SK-N-SH (cell line): Measurements from ENCODE around the gene SYNPR. TPM values are rescaled to one million over a fixed set of nuclear protein-coding genes. Genes with fewer than 3 reads are reported as not detected.

ENCODE experiments used
- CTCF ChIA-PET: fragments of 300-600, 350-600 bp; formaldehyde crosslinking; extraction: SDS; loops from one replicate; lab custom pipeline; 2021; lab: Yijun Ruan, JAX
- POLR2A ChIA-PET: fragments of 350-600 bp; sonication (Branson Sonifier 250); formaldehyde crosslinking; extraction: SDS; loops from one replicate; lab custom pipeline; 2020; ENCODE audit warnings: antibody characterized with exemption, inconsistent platforms; lab: Yijun Ruan, JAX
- DNase-seq: peaks from one replicate; pipeline ENCODE4 v3.0.0; 2012
- H2AFZ ChIP-seq: fragments of 200-600 bp; sonication (generic); 2 replicates; pipeline ENCODE4 v1.8.1; 2016; ENCODE audit warnings: antibody characterized with exemption, mild to moderate bottlenecking, low read depth
- H3F3A ChIP-seq: fragments of 200-600 bp; sonication (generic); replicated peaks from 2 replicates; pipeline ENCODE3; 2016; ENCODE audit warnings: antibody characterized with exemption, mild to moderate bottlenecking; ENCODE audit not compliant: insufficient read depth
- H3K27ac ChIP-seq, 2 experiments: fragments of 200-500 bp in 1 of 2; fragments of 200-600 bp in 1 of 2; sonication (Bioruptor generic) in 1 of 2; sonication (generic), shearing (Covaris generic) in 1 of 2; 2 replicates each; pipeline versions ENCODE4 v1.5.1 to v1.6.1; 2014 to 2016; ENCODE audit warnings: low read depth in 2 of 2, inconsistent platforms in 1 of 2, low read length in 1 of 2, mild to moderate bottlenecking in 1 of 2, mixed read lengths in 1 of 2
- H3K27me3 ChIP-seq: fragments of 200-600 bp; sonication (generic), shearing (Covaris generic); 2 replicates; pipeline ENCODE4 v1.6.1; 2016; ENCODE audit warnings: mixed run types; ENCODE audit not compliant: insufficient read depth
- H3K36me3 ChIP-seq, 2 experiments: fragments of 200-500 bp in 1 of 2; fragments of 200-600 bp in 1 of 2; sonication (Bioruptor generic) in 1 of 2; sonication (generic) in 1 of 2; replicated peaks in 1 of 2; 2 replicates each; pipeline versions ENCODE3 to v1.5.1; 2014 to 2016; ENCODE audit warnings: low read length in 1 of 2, mild to moderate bottlenecking in 1 of 2; ENCODE audit not compliant: insufficient read depth in 2 of 2, control insufficient read depth in 1 of 2
- H3K4me1 ChIP-seq, 2 experiments: fragments of 200-500 bp in 1 of 2; fragments of 200-600 bp in 1 of 2; sonication (Bioruptor generic) in 1 of 2; sonication (generic), shearing (Covaris generic) in 1 of 2; 2 replicates each; pipeline versions ENCODE4 v1.5.1 to v1.6.1; 2014 to 2016; ENCODE audit warnings: low read depth in 1 of 2, low read length in 1 of 2, mixed run types in 1 of 2; ENCODE audit not compliant: insufficient read depth in 2 of 2, control insufficient read depth in 1 of 2
- H3K4me2 ChIP-seq: fragments of 200-600 bp; sonication (generic), shearing (Covaris generic); 2 replicates; pipeline ENCODE4 v1.6.1; 2017; ENCODE audit warnings: mixed run types
- H3K4me3 ChIP-seq, 2 experiments: fragments of 200-500 bp in 1 of 2; fragments of 200-600 bp in 1 of 2; sonication (Bioruptor generic) in 1 of 2; sonication (generic), shearing (Covaris generic) in 1 of 2; 2 replicates each; pipeline versions ENCODE4 v1.5.1 to v1.8.1; 2014 to 2016; ENCODE audit warnings: low read depth in 2 of 2, inconsistent platforms in 1 of 2, low read length in 1 of 2, mild to moderate bottlenecking in 1 of 2, mixed read lengths in 1 of 2, moderate library complexity in 1 of 2
- H3K79me2 ChIP-seq: fragments of 200-600 bp; sonication (generic); 2 replicates; pipeline ENCODE4 v1.8.1; 2017; ENCODE audit warnings: mild to moderate bottlenecking; ENCODE audit not compliant: insufficient read depth
- H3K9ac ChIP-seq: fragments of 200-600 bp; sonication (generic); 2 replicates; pipeline ENCODE4 v1.6.1; 2017; ENCODE audit warnings: mixed run types
- H3K9me2 ChIP-seq: fragments of 200-600 bp; sonication (generic); 2 replicates; pipeline ENCODE4 v1.6.1; 2017; ENCODE audit warnings: mixed run types
- H3K9me3 ChIP-seq: fragments of 200-600 bp; sonication (generic); 2 replicates; pipeline ENCODE4 v1.6.1; 2017; ENCODE audit warnings: mixed run types, mild to moderate bottlenecking, moderate library complexity
- H4K20me1 ChIP-seq: fragments of 200-600 bp; sonication (generic); 2 replicates; pipeline ENCODE4 v1.6.1; 2017; ENCODE audit warnings: mild to moderate bottlenecking, mixed run types; ENCODE audit not compliant: insufficient read depth
- ELF1 ChIP-seq: IDR thresholded peaks from 2 replicates; pipeline ENCODE4 v1.4.0; 2012
- FOSL2 ChIP-seq: IDR thresholded peaks from 2 replicates; pipeline ENCODE4 v1.4.0; 2012; ENCODE audit warnings: low read depth, mild to moderate bottlenecking, moderate library complexity, borderline replicate concordance
- FOXJ3 ChIP-seq: sonication (generic); formaldehyde crosslinking; IDR thresholded peaks from 2 replicates; pipeline ENCODE4 v1.5.1; 2020; ENCODE audit warnings: mild to moderate bottlenecking, missing genetic modification reagents
- FOXM1 ChIP-seq: IDR thresholded peaks from 2 replicates; pipeline ENCODE4 v1.4.0; 2012; ENCODE audit warnings: low read depth, mild to moderate bottlenecking
- GABPA ChIP-seq: IDR thresholded peaks from 2 replicates; pipeline ENCODE4 v1.4.0; 2012; ENCODE audit warnings: low read depth, mild to moderate bottlenecking
- GATA2 ChIP-seq: sonication (generic); formaldehyde crosslinking; IDR thresholded peaks from 2 replicates; pipeline ENCODE4 v1.5.0; 2020; ENCODE audit warnings: mild to moderate bottlenecking, missing genetic modification reagents
- JUND ChIP-seq: IDR thresholded peaks from 2 replicates; pipeline ENCODE4 v1.4.0; 2012
- POLR2AphosphoS5 ChIP-seq: IDR thresholded peaks from 2 replicates; pipeline ENCODE4 v1.6.1; 2012; ENCODE audit warnings: low read depth, low read length
- RAD21 ChIP-seq: IDR thresholded peaks from 2 replicates; pipeline ENCODE4 v1.6.1; 2012; ENCODE audit warnings: mild to moderate bottlenecking, low read length
- RFX5 ChIP-seq: IDR thresholded peaks from 2 replicates; pipeline ENCODE4 v1.6.1; 2012; ENCODE audit warnings: mild to moderate bottlenecking, improper control_type of control experiment, low read length
- SIN3A ChIP-seq: IDR thresholded peaks from 2 replicates; pipeline ENCODE4 v1.6.1; 2012; ENCODE audit warnings: low read depth, mild to moderate bottlenecking, low read length, moderate library complexity, borderline replicate concordance
- TCF12 ChIP-seq: IDR thresholded peaks from 2 replicates; pipeline ENCODE4 v1.4.0; 2012
- YY1 ChIP-seq: IDR thresholded peaks from 2 replicates; pipeline ENCODE4 v1.4.0; 2012; ENCODE audit warnings: low read depth, mild to moderate bottlenecking
- WGBS: methylation state at CpG from one replicate; pipeline ENCODE4 v1.1.6; 2017; ENCODE audit warnings: low lambda C conversion rate; 5-methylcytosine and 5-hydroxymethylcytosine counted together
- polyA plus RNA-seq, 3 experiments: library from polyadenylated mRNA; depleted of rRNA; stranded (reverse); fragments of >200 nt; gene quantifications; 2 replicates each; pipeline ENCODE4 v1.2.3, GENCODE V29; 2012
- TF ChIP-seq, protein P1 (sequence below): IDR thresholded peaks from 2 replicates; pipeline ENCODE4; 2012
- TF ChIP-seq, protein P2 (sequence below): IDR thresholded peaks from 2 replicates; pipeline ENCODE4 v1.4.0; 2012; ENCODE audit warnings: low read depth, borderline replicate concordance
- TF ChIP-seq, protein P3 (sequence below): IDR thresholded peaks from 2 replicates; pipeline ENCODE4 v1.6.1; 2012; ENCODE audit warnings: mild to moderate bottlenecking, low read depth, low read length, moderate library complexity

The SYNPR gene
- polyA plus RNA-seq, 1 of the 3 experiments (the other 2 are of a cell fraction): not detected

DNA sequence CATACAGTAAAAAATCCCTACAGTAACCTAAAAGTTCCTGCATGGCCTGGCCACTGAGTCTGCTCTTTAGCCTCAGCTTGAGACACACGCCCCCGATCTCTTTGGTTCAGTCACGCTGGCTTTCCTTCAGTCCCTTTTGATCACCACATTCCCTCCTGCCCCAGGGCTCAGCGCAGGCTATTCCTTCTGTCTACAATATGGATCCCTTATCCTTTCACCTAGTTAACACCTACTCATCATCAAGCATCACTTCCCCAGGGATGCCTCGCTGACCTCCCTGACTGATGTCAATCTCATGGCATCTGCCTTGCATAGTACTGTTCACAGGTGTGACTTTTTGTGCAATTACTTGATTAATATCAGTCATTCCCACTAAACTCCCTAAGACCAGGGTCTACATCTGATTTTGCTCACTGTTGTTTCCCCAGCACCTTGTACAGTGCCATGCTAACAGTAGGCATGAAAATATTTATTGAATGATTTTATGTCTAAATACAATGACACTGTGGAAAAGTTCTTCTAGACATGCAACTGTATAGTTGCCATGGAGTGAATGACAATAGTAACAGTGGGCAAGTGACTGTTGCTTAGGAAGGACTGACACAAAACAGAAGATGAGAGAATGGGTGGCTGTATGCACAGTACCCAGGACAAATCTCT is 374.1 kb downstream of the SYNPR start, which contains the start of gene SNTN:
Gene SNTN, plus strand, starts transcription at position 610 of the 660 bp plus-strand sequence. Its CDS starts 13 bp downstream, at position 623.
- no peaks in the 10 kb centered on the region for H3K9me2 ChIP-seq
- H3K4me1 ChIP-seq: no peaks in the 10 kb centered on the region; a peak in 1 of 4 replicates
- H3F3A ChIP-seq: no peaks in the 10 kb centered on the region
- no peaks in the 10 kb centered on the region for H3K27me3 ChIP-seq
- no peaks in the 10 kb centered on the region for H4K20me1 ChIP-seq
- TF ChIP-seq FOSL2: no peak
- no peak for TF ChIP-seq POLR2AphosphoS5
- TF ChIP-seq RAD21: no peak
- TF ChIP-seq RFX5: no peak
- TF ChIP-seq FOXJ3 (CRISPR knock-in tag): no peak
- no peak for TF ChIP-seq GATA2 (CRISPR knock-in tag)
- TF ChIP-seq TCF12: no peak
- no peak for TF ChIP-seq JUND
- TF ChIP-seq GABPA: no peak
- TF ChIP-seq, protein P1, sequence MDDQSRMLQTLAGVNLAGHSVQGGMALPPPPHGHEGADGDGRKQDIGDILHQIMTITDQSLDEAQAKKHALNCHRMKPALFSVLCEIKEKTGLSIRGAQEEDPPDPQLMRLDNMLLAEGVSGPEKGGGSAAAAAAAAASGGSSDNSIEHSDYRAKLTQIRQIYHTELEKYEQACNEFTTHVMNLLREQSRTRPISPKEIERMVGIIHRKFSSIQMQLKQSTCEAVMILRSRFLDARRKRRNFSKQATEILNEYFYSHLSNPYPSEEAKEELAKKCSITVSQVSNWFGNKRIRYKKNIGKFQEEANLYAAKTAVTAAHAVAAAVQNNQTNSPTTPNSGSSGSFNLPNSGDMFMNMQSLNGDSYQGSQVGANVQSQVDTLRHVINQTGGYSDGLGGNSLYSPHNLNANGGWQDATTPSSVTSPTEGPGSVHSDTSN: no peak
- TF ChIP-seq, protein P2, sequence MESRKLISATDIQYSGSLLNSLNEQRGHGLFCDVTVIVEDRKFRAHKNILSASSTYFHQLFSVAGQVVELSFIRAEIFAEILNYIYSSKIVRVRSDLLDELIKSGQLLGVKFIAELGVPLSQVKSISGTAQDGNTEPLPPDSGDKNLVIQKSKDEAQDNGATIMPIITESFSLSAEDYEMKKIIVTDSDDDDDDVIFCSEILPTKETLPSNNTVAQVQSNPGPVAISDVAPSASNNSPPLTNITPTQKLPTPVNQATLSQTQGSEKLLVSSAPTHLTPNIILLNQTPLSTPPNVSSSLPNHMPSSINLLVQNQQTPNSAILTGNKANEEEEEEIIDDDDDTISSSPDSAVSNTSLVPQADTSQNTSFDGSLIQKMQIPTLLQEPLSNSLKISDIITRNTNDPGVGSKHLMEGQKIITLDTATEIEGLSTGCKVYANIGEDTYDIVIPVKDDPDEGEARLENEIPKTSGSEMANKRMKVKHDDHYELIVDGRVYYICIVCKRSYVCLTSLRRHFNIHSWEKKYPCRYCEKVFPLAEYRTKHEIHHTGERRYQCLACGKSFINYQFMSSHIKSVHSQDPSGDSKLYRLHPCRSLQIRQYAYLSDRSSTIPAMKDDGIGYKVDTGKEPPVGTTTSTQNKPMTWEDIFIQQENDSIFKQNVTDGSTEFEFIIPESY: no peak
- TF ChIP-seq, all 33 proteins: peak for 0
- Histone ChIP-seq H3K36me3 (no peaks in the 10 kb centered on the region), H3K4me3 (no peak within 1 kb of the TSS), H3K27ac (no peak within 1 kb of the TSS), H3K9me3 (no peaks in the 10 kb centered on the region), H3K9ac (no peak within 1 kb of the TSS), H3K4me2 (no peak within 1 kb of the TSS), H3K79me2 (no peaks in the 10 kb centered on the region), H2AFZ (no peak within 1 kb of the TSS)
- no peak for DNase-seq
- CTCF ChIA-PET: interaction anchor here (1.4 kb wide), 1 partner anchor 167 kb away, joined by 3 read pairs; the partner anchor contains the start of gene C3orf49
- WGBS: 74% methylated on average over 5 of the region's 5 CpGs
- POLR2A ChIA-PET: no interaction called here

DNA sequence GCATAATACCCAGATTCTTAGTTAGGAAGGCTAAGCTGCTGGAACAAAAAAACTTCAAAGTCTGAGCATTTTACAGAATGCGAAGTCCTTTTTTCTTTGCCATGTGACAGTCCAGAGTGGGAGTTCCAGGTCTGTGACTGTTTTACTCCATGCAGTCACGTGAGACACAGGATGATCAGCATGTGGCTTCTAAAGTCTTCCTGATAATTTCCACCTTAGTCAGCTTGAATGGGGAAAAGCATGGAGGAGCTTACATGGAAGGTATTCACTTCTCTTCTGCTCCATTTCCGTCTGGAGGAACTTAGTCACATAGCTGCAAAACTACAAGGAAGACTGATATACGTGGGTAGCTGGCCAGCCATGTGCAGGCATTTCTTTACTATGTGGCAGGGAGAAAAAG is 376.1 kb downstream of the SYNPR start:
- H3K9me3 ChIP-seq: no peaks in the 10 kb centered on the region
- H3K4me1 ChIP-seq: no peaks in the 10 kb centered on the region; a peak in 1 of 4 replicates
- ChIA-PET CTCF (no interaction called here), POLR2A (no interaction called here)
- H3K36me3 ChIP-seq: no peaks in the 10 kb centered on the region
- DNase-seq: no peak
- H2AFZ ChIP-seq: no peak overlapping the region
- no peaks in the 10 kb centered on the region for H4K20me1 ChIP-seq
- H3K4me3 ChIP-seq: no peak overlapping the region
- no peaks in the 10 kb centered on the region for H3K9me2 ChIP-seq
- no peak overlapping the region for H3K9ac ChIP-seq
- 60% methylated on average over 4 of the region's 4 CpGs for WGBS
- H3K27me3 ChIP-seq: no peaks in the 10 kb centered on the region
- no peak overlapping the region for H3K27ac ChIP-seq
- TF ChIP-seq YY1 (no peak), TCF12 (no peak), SIN3A (no peak), POLR2AphosphoS5 (no peak), FOXM1 (no peak), ELF1 (no peak), GATA2 (CRISPR knock-in tag) (no peak)
- TF ChIP-seq, protein P3, sequence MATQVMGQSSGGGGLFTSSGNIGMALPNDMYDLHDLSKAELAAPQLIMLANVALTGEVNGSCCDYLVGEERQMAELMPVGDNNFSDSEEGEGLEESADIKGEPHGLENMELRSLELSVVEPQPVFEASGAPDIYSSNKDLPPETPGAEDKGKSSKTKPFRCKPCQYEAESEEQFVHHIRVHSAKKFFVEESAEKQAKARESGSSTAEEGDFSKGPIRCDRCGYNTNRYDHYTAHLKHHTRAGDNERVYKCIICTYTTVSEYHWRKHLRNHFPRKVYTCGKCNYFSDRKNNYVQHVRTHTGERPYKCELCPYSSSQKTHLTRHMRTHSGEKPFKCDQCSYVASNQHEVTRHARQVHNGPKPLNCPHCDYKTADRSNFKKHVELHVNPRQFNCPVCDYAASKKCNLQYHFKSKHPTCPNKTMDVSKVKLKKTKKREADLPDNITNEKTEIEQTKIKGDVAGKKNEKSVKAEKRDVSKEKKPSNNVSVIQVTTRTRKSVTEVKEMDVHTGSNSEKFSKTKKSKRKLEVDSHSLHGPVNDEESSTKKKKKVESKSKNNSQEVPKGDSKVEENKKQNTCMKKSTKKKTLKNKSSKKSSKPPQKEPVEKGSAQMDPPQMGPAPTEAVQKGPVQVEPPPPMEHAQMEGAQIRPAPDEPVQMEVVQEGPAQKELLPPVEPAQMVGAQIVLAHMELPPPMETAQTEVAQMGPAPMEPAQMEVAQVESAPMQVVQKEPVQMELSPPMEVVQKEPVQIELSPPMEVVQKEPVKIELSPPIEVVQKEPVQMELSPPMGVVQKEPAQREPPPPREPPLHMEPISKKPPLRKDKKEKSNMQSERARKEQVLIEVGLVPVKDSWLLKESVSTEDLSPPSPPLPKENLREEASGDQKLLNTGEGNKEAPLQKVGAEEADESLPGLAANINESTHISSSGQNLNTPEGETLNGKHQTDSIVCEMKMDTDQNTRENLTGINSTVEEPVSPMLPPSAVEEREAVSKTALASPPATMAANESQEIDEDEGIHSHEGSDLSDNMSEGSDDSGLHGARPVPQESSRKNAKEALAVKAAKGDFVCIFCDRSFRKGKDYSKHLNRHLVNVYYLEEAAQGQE: no peak
- TF ChIP-seq, protein P1: no peak
- TF ChIP-seq, all 33 proteins: peak for 0
- Histone ChIP-seq H3F3A (no peaks in the 10 kb centered on the region), H3K79me2 (no peaks in the 10 kb centered on the region), H3K4me2 (no peak overlapping the region)
